CD14-positive monocyte (primary cell): ENCODE data around the gene NELFA. TPM values are rescaled to one million over a fixed set of nuclear protein-coding genes. Genes with fewer than 3 reads are reported as not detected.
A peak's percentile ranks its signal among the peaks of the same experiment; 100 is the strongest.

Source experiments
- DNase-seq, 3 donors: peaks; one replicate each; pipeline ENCODE4 v3.0.0-alpha.2; 2011 to 2022
- H2AFZ ChIP-seq: 2 replicates; pipeline ENCODE4 v1.6.0; 2012; ENCODE audit warnings: mild to moderate bottlenecking, low read depth, low read length, inconsistent platforms; ENCODE audit not compliant: insufficient read depth, poor library complexity, severe bottlenecking
- H3K27ac ChIP-seq, 2 donors: 1 replicate in 1 of 2; 2 replicates in 1 of 2; pipeline ENCODE4 v1.5.1; 2012 to 2013; ENCODE audit warnings: low read length in 2 of 2, control low read depth in 1 of 2, inconsistent platforms in 1 of 2, low read depth in 1 of 2, mild to moderate bottlenecking in 1 of 2
- H3K27me3 ChIP-seq, 2 donors: one replicate each; pipeline versions ENCODE4 v1.6.0 to v1.6.1; 2011 to 2013; ENCODE audit warnings: low read length in 2 of 2; ENCODE audit not compliant: control insufficient read depth in 2 of 2, insufficient read depth in 2 of 2
- H3K36me3 ChIP-seq, 2 donors: replicated peaks in 1 of 2; 1 replicate in 1 of 2; 2 replicates in 1 of 2; pipeline versions ENCODE4 v1.5.1 to v1.6.1; 2012 to 2013; ENCODE audit warnings: low read length in 2 of 2, control low read depth in 1 of 2, inconsistent platforms in 1 of 2, mild to moderate bottlenecking in 1 of 2; ENCODE audit not compliant: insufficient read depth in 2 of 2, control insufficient read depth in 1 of 2
- H3K4me1 ChIP-seq, 2 donors: 1 replicate in 1 of 2; 2 replicates in 1 of 2; pipeline versions ENCODE4 v1.5.1 to v1.6.1; 2012 to 2013; ENCODE audit warnings: low read length in 2 of 2, control low read depth in 1 of 2, inconsistent platforms in 1 of 2, mild to moderate bottlenecking in 1 of 2, moderate library complexity in 1 of 2; ENCODE audit not compliant: insufficient read depth in 2 of 2, control insufficient read depth in 1 of 2
- H3K4me2 ChIP-seq: replicated peaks from 2 replicates; pipeline ENCODE3; 2012; ENCODE audit warnings: low read length, moderate library complexity, mild to moderate bottlenecking; ENCODE audit not compliant: poor library complexity, severe bottlenecking; ENCODE audit errors: extremely low read depth
- H3K4me3 ChIP-seq, 3 experiments: fragments of 200-600 bp in 1 of 3; sonication (generic) in 1 of 3; replicated peaks in 1 of 3; 1 replicate in 2 of 3; 2 replicates in 1 of 3; pipeline ENCODE4 v1.5.1; 2011 to 2013; ENCODE audit warnings: low read length in 3 of 3, mild to moderate bottlenecking in 3 of 3, control low read depth in 2 of 3, low read depth in 2 of 3, inconsistent platforms in 1 of 3, moderate library complexity in 1 of 3
- H3K79me2 ChIP-seq: 2 replicates; pipeline ENCODE4 v1.6.0; 2012; ENCODE audit warnings: mild to moderate bottlenecking, control low read depth, inconsistent platforms, low read length, moderate library complexity; ENCODE audit not compliant: insufficient read depth
- H3K9ac ChIP-seq: 2 replicates; pipeline ENCODE4 v1.6.0; 2017; ENCODE audit warnings: low read length, mild to moderate bottlenecking; ENCODE audit not compliant: insufficient read depth, poor library complexity, severe bottlenecking
- H3K9me3 ChIP-seq, 2 donors: replicated peaks in 1 of 2; 1 replicate in 1 of 2; 2 replicates in 1 of 2; pipeline versions ENCODE4 v1.5.1 to v1.6.1; 2012 to 2013; ENCODE audit warnings: low read length in 2 of 2, control low read depth in 1 of 2; ENCODE audit not compliant: control insufficient read depth in 1 of 2, insufficient read depth in 1 of 2
- H4K20me1 ChIP-seq: 2 replicates; pipeline ENCODE4 v1.6.0; 2012; ENCODE audit warnings: mild to moderate bottlenecking, low read length, control low read depth, moderate library complexity; ENCODE audit not compliant: insufficient read depth
- H3K27ac Mint-ChIP-seq, 7 donors: one replicate each; pipeline ENCODE4 v1.8.0; 2020; ENCODE audit warnings: mild to moderate bottlenecking in 7 of 7, mixed read lengths in 7 of 7, moderate library complexity in 6 of 7, inconsistent platforms in 2 of 7
- H3K27me3 Mint-ChIP-seq, 3 donors: one replicate each; pipeline ENCODE4 v1.8.0; 2021 to 2022; ENCODE audit warnings: low read depth in 3 of 3, mild to moderate bottlenecking in 3 of 3, mixed read lengths in 3 of 3, moderate library complexity in 3 of 3, inconsistent platforms in 1 of 3
- H3K36me3 Mint-ChIP-seq, 2 donors: one replicate each; pipeline ENCODE4 v1.8.0; 2020; ENCODE audit warnings: mixed read lengths in 2 of 2, inconsistent platforms in 1 of 2, mild to moderate bottlenecking in 1 of 2
- H3K4me1 Mint-ChIP-seq: one replicate; pipeline ENCODE4 v1.8.0; 2020; ENCODE audit warnings: mild to moderate bottlenecking, mixed read lengths
- H3K4me3 Mint-ChIP-seq, 2 donors: one replicate each; pipeline ENCODE4 v1.8.0; 2020; ENCODE audit warnings: mild to moderate bottlenecking in 2 of 2, mixed read lengths in 2 of 2, moderate library complexity in 1 of 2
- H3K9me3 Mint-ChIP-seq, 7 donors: one replicate each; pipeline ENCODE4 v1.8.0; 2020 to 2022; ENCODE audit warnings: mixed read lengths in 7 of 7, mild to moderate bottlenecking in 6 of 7, moderate library complexity in 6 of 7, inconsistent platforms in 2 of 7
- WGBS: methylation state at CpG from one replicate; pipeline ENCODE4 v1.1.5; 2013; ENCODE audit warnings: missing lambda C conversion rate; ENCODE audit not compliant: insufficient coverage; 5-methylcytosine and 5-hydroxymethylcytosine counted together
- intact Hi-C, 2 donors: fragments of 100-400 bp; cut with micrococcal nuclease; formaldehyde crosslinking; loops; one replicate each; pipeline versions ENCODE4 v1.15.0 to v1.15.1; 2023
- polyA plus RNA-seq, 3 donors: library from polyadenylated mRNA; depleted of rRNA in 1 of 3; unstranded in 2 of 3; stranded (reverse) in 1 of 3; fragments of 300-500 nt in 2 of 3; fragments of >200 nt in 1 of 3; fragmentation: Illumina TruSeq in 2 of 3; gene quantifications; 1 replicate in 2 of 3; 2 replicates in 1 of 3; pipeline ENCODE4 v1.2.3, GENCODE V29; 2012 to 2021
- TF ChIP-seq, protein P1 (sequence below): fragments of 200-600 bp; IDR thresholded peaks from one replicate; pipeline ENCODE4 v1.8.0; 2022; ENCODE audit warnings: antibody characterized with exemption, mild to moderate bottlenecking

The NELFA gene
- polyA plus RNA-seq, 3 donors = 10.0 to 22.1 (median 10.5) TPM

DNA sequence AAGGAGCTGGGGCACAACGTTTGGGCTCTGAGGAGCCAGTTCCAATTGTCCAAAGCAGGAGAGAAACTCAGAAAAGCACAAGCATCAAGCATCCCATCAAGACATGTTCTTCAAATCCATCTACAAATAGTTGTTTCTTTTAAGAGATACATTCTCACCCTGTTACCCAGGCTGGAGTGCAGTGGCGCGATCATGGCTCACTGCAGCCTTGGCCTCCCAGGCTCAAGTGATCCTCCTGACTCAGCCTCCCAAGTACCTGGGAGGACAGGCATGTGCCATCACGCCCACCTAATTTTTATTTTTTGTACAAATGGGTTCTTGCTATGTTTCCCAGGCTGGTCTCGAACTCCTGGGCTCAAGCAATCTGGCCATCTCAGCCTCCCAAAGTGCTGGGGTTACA lies 18.1 kb downstream of the NELFA start:
- no peaks in the 10 kb centered on the region for H3K27me3 Mint-ChIP-seq
- WGBS = 100% methylated on average over 3 of the region's 5 CpGs
- Histone ChIP-seq H3K4me2 (no peak overlapping the region), H3K36me3 (peaks cover 56 to 64% of the 10 kb centered on the region in 2 donors), H3K79me2 (peaks cover 37% of the 10 kb centered on the region), H3K4me3 (no peak overlapping the region), H3K27me3 (no peaks in the 10 kb centered on the region), H3K9me3 (no peaks in the 10 kb centered on the region), H3K4me1 (no peaks in the 10 kb centered on the region), H2AFZ (no peak overlapping the region), H4K20me1 (peaks cover 53% of the 10 kb centered on the region), H3K27ac (no peak overlapping the region), H3K9ac (no peak overlapping the region)
- TF ChIP-seq, protein P1, sequence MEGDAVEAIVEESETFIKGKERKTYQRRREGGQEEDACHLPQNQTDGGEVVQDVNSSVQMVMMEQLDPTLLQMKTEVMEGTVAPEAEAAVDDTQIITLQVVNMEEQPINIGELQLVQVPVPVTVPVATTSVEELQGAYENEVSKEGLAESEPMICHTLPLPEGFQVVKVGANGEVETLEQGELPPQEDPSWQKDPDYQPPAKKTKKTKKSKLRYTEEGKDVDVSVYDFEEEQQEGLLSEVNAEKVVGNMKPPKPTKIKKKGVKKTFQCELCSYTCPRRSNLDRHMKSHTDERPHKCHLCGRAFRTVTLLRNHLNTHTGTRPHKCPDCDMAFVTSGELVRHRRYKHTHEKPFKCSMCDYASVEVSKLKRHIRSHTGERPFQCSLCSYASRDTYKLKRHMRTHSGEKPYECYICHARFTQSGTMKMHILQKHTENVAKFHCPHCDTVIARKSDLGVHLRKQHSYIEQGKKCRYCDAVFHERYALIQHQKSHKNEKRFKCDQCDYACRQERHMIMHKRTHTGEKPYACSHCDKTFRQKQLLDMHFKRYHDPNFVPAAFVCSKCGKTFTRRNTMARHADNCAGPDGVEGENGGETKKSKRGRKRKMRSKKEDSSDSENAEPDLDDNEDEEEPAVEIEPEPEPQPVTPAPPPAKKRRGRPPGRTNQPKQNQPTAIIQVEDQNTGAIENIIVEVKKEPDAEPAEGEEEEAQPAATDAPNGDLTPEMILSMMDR = no peak
- H3K9me3 Mint-ChIP-seq = peaks cover 0 to 4% (median 0%) of the 10 kb centered on the region in 7 donors
- no peaks in the 10 kb centered on the region for H3K4me1 Mint-ChIP-seq
- H3K27ac Mint-ChIP-seq = peak overlapping the region in 2 of 7 donors; percentile 30 to 45
- H3K4me3 Mint-ChIP-seq = no peak overlapping the region
- peaks cover 43 to 73% of the 10 kb centered on the region in 2 donors for H3K36me3 Mint-ChIP-seq
- no peak for DNase-seq
- intact Hi-C loops = no loop called here

DNA sequence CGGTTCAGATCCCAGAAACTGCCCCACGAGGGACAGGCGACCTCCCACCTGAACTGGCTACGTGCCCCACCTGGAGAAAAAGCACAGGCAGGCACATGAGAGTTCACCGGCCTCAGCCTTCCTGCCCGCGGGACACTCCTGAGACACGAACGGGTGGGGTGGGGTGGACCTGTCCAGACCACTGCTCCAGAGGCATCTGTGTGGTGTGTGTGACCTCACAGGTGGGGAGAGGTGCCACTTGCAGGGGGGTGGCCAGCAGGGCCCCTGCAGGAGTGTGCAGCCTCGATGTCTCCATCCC lies 18.5 kb downstream of the NELFA start:
- no peak overlapping the region for H3K4me2 ChIP-seq
- no peaks in the 10 kb centered on the region for H3K9me3 ChIP-seq
- H3K36me3 ChIP-seq = peaks cover 59 to 68% of the 10 kb centered on the region in 2 donors
- TF ChIP-seq, protein P1 = no peak
- H4K20me1 ChIP-seq = peaks cover 49% of the 10 kb centered on the region
- Mint-ChIP-seq H3K4me1 (no peaks in the 10 kb centered on the region), H3K27me3 (no peaks in the 10 kb centered on the region), H3K27ac (peak overlapping the region in 2 of 7 donors; percentile 30 to 45), H3K36me3 (peaks cover 45 to 77% of the 10 kb centered on the region in 2 donors), H3K9me3 (peaks cover 0 to 4% (median 0%) of the 10 kb centered on the region in 7 donors), H3K4me3 (no peak overlapping the region)
- no peak overlapping the region for H3K4me3 ChIP-seq
- 90% methylated on average over 7 of the region's 10 CpGs for WGBS
- no peak overlapping the region for H3K27ac ChIP-seq
- no peak for DNase-seq
- H3K27me3 ChIP-seq = no peaks in the 10 kb centered on the region
- H3K79me2 ChIP-seq = peaks cover 33% of the 10 kb centered on the region
- intact Hi-C loops = no loop called here
- H3K9ac ChIP-seq = no peak overlapping the region
- H2AFZ ChIP-seq = no peak overlapping the region
- no peaks in the 10 kb centered on the region for H3K4me1 ChIP-seq
